GM19324 (cell line): ENCODE data around the gene WBP11.

ENCODE experiments used
- ATAC-seq: cut with Tn5 transposase; IDR thresholded peaks from one replicate; pipeline ENCODE4 v1.9.1; 2021; ENCODE audit warnings: mild to moderate bottlenecking, moderate library complexity; ENCODE audit not compliant: unreplicated experiment, low FRiP score

The WBP11 gene

GRCh38 chr12:14803011-14803829 lies at the start of gene WBP11, which contains the start of gene C12orf60:
Gene WBP11 (minus strand): TSS chr12:14803478. CDS start chr12:14801383, 2,095 bp downstream.
Gene C12orf60 (plus strand): TSS chr12:14803670. CDS start chr12:14822936, 19,266 bp downstream.
- ATAC-seq = peak; percentile 99

GRCh38 chr12:14852880-14853279 lies 49.6 kb upstream of the WBP11 start:
- ATAC-seq = no peak

GRCh38 chr12:14850929-14851663 lies 47.8 kb upstream of the WBP11 start:
- ATAC-seq = peak; percentile 76

DNA sequence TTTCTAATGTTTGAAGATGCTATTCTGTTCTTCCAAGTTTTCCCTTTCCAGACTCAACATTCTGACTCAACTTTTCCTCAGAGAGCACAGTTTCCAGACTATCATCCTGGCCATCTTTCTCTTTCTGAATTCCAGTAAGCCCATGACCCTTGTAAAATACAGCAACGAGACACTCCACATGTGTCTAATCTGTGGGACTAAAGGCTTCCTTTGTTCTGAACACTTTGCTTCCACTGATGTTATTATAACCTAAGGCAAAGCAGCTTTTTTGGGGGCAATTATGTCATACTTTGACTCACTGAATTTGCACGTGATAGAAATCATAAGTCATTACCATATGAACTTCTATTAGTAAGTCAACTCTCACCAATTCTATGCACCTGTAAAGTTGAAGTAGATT lies 46.4 kb upstream of the WBP11 start:
- ATAC-seq = no peak

GRCh38 chr12:14846876-14847580 lies 43.8 kb upstream of the WBP11 start:
- ATAC-seq = no peak

- no peak for ATAC-seq
Measured at GRCh38 chr12:14846042-14846587, 42.8 kb upstream of the WBP11 start.

GRCh38 chr12:14845350-14845750 lies 42.1 kb upstream of the WBP11 start:
- ATAC-seq = no peak

DNA sequence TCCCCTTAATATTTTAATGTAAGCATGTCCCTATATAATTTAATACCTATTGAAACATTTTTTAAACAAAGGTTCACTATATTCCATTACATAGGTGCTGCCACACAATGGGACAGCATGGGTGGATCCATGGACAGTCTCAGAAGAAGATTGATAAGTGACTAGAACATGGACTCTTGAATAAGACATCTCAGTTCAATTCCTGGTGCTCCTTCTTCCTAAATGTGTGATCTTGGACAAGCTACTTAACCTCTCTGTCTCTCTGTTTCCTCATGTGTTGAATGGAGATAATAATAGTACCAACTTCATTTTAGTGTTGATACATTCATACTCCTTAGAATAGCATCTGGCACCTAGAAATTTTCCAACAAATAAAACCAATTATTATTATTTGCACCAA lies 41.1 kb upstream of the WBP11 start:
- no peak for ATAC-seq

- ATAC-seq = no peak
Measured at GRCh38 chr12:14843425-14843887, 40.2 kb upstream of the WBP11 start, which contains the start of gene ART4. Gene ART4 (minus strand): TSS chr12:14843526. CDS start chr12:14843113, 413 bp downstream.

GRCh38 chr12:14842315-14842714 lies 39.0 kb upstream of the WBP11 start:
- no peak for ATAC-seq

DNA sequence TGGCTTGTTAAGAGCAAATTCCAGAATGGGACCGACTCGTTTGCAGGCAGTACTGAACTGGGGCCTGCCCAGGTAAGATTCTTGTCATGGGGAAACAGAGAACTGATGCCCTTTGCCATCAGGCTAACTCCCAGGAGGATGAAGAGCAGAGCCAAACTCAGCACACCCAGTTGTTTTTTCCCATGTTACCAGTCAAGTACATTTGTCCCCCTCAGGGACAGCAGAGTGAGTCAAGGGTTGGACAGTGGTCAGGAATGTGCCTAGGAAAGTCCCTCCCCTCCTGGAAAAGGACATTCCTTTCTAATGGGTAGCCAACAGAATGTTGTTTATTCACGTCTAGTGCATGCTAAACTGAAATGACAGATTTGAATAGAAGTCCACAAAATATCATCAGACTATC lies 38.5 kb upstream of the WBP11 start:
- ATAC-seq = no peak

GRCh38 chr12:14840616-14841015 lies 37.3 kb upstream of the WBP11 start:
- ATAC-seq = no peak

GRCh38 chr12:14839262-14839661 lies 36.0 kb upstream of the WBP11 start:
- no peak for ATAC-seq

GRCh38 chr12:14836336-14837210 lies 33.3 kb upstream of the WBP11 start:
- ATAC-seq = no peak

- ATAC-seq = no peak
Measured at GRCh38 chr12:14834509-14834908, 31.2 kb upstream of the WBP11 start.

DNA sequence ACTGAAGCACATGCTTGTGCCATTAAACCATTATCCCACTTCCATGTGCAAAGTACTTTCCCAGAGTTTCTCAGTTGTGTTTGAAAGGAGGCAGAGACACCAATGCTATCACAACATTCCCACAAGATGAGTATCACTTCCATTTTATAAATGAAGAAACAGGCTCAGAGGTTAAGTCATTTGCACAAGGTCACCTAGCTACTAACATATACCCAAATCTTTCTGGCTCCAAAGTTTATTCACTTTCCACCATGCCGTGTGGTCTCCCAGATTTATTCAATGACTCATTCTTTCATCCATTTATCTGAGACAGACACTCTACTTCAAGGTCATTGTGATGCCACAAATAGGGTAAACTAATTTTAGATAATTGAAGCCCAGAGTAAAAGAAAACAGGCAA lies 30.7 kb upstream of the WBP11 start:
- no peak for ATAC-seq

DNA sequence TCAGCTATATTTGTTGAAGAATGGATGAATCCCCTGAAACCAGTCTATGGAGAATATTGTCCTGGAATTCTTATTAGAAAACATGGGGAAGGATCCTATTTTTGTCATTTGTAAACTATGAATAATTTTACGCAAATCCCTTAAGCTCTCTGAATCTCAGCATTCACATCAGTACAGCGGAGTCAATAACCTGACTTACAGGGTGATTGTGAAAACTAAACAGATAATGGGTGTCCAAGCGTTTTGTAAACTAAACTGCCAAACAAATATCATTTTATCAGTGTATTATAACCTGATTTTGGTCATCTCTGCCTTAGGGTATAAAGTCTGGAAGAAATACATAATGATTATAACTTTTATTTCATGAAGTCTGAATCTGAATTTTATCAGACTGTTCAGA lies 30.1 kb upstream of the WBP11 start:
- ATAC-seq = no peak

DNA sequence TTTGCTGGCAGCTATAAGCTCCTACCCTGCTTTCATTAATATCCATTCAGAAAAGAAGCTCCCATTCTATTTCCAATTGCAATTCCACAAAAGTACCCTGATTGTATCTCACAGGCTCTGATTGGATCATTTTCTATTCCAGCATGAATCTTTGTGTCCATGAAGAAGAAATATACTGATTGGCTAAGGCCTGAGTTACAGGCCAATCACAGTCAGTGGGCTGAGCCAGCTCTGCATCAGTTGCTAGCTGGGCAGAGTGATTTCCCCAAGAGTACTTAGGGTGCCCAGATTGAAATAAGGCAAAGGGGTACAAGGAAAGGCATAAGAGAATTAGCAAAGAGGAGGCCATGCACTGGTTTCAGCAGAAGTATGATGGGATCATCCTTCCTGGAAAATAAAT lies 25.6 kb upstream of the WBP11 start:
- ATAC-seq = peak; percentile 74

- ATAC-seq = no peak
Measured at GRCh38 chr12:14827043-14827442, 23.8 kb upstream of the WBP11 start.

- ATAC-seq = no peak
Measured at GRCh38 chr12:14826491-14826890, 23.2 kb upstream of the WBP11 start.
